HepG2 (cell line): ENCODE data around the gene PLCD4. TPM values are rescaled to one million over a fixed set of nuclear protein-coding genes. Genes with fewer than 3 reads are reported as not detected.

ENCODE experiments used
- CBX5 ChIP-seq: sonication (generic); formaldehyde crosslinking; IDR thresholded peaks from 2 replicates; pipeline ENCODE4 v1.4.0; 2020; ENCODE audit warnings: missing genetic modification reagents, borderline replicate concordance
- HMG20A ChIP-seq: IDR thresholded peaks from 2 replicates; pipeline ENCODE4 v1.6.1; 2016; ENCODE audit warnings: borderline replicate concordance
- MLX ChIP-seq: IDR thresholded peaks from 2 replicates; pipeline ENCODE4 v1.6.1; 2016
- NFAT5 ChIP-seq: sonication (generic); formaldehyde crosslinking; IDR thresholded peaks from 2 replicates; pipeline ENCODE4 v1.4.0; 2020; ENCODE audit warnings: missing genetic modification reagents
- NR0B2 ChIP-seq: sonication (generic); formaldehyde crosslinking; IDR thresholded peaks from 2 replicates; pipeline ENCODE4 v1.4.0; 2020; ENCODE audit warnings: mild to moderate bottlenecking, missing genetic modification reagents
- PLSCR1 ChIP-seq: sonication (generic); formaldehyde crosslinking; IDR thresholded peaks from 2 replicates; pipeline ENCODE4 v1.5.0; 2020; ENCODE audit warnings: missing genetic modification reagents, mild to moderate bottlenecking, borderline replicate concordance
- TSC22D2 ChIP-seq: sonication (generic); formaldehyde crosslinking; IDR thresholded peaks from 2 replicates; pipeline ENCODE4 v1.5.1; 2020; ENCODE audit warnings: missing genetic modification reagents, mild to moderate bottlenecking, borderline replicate concordance
- ZBTB21 ChIP-seq: sonication (generic); formaldehyde crosslinking; IDR thresholded peaks from 2 replicates; pipeline ENCODE4 v1.4.0; 2020; ENCODE audit warnings: missing genetic modification reagents
- ZBTB33 ChIP-seq: sonication (generic); formaldehyde crosslinking; IDR thresholded peaks from 2 replicates; pipeline ENCODE4 v1.4.0; 2020; ENCODE audit warnings: missing genetic modification reagents
- ZFYVE20 ChIP-seq: sonication (generic); formaldehyde crosslinking; IDR thresholded peaks from 2 replicates; pipeline ENCODE4 v1.8.0; 2023; ENCODE audit warnings: low read depth, mild to moderate bottlenecking, moderate library complexity, missing genetic modification reagents, borderline replicate concordance
- ZNF234 ChIP-seq: sonication (generic); formaldehyde crosslinking; conservative IDR thresholded peaks from 2 replicates; pipeline ENCODE4 v1.5.1; 2020; ENCODE audit warnings: mild to moderate bottlenecking, missing genetic modification reagents
- ZNF513 ChIP-seq: sonication (generic); formaldehyde crosslinking; conservative IDR thresholded peaks from 2 replicates; pipeline ENCODE4 v1.5.0; 2020; ENCODE audit warnings: missing genetic modification reagents
- polyA plus RNA-seq, 8 experiments: library from polyadenylated mRNA; depleted of rRNA in 3 of 8; stranded (reverse) in 7 of 8; unstranded in 1 of 8; fragments of >200 nt; fragmentation: Illumina TruSeq in 4 of 8; extraction: Trizol in 4 of 8; gene quantifications; 2 replicates each; pipeline versions ENCODE4 v1.2.1 to v1.2.3, GENCODE V29; 2011 to 2016; ENCODE audit warnings: low read depth in 4 of 8, missing spikeins in 1 of 8, mixed read lengths in 1 of 8; ENCODE audit not compliant: insufficient read depth in 1 of 8
- total RNA-seq, 5 experiments: library from RNA; depleted of rRNA; stranded (reverse); fragments of >200 nt; fragmentation: Illumina TruSeq; extraction: Trizol; gene quantifications; 2 replicates each; pipeline ENCODE4 v1.2.3, GENCODE V29; 2016; ENCODE audit warnings: low read depth in 1 of 5

Gene PLCD4
- total and polyA plus RNA-seq, 2 of the 13 experiments (the other 11 are each of a cell fraction or from before 2014, with no cell fraction given) = 0.26 TPM; not detected in 1

GRCh38 chr2:218568190-218569037, 39.3 kb upstream of the PLCD4 start, which contains the start of the genes CNOT9 and USP37 (continued):
- TF ChIP-seq ZBTB33 (CRISPR knock-in tag) = no peak
- peak; percentile 95; the same call in 1 of the 2 replicates for TF ChIP-seq PLSCR1
- peak; percentile 43 for TF ChIP-seq MLX (CRISPR knock-in tag)
- no peak for TF ChIP-seq ZBTB21 (CRISPR knock-in tag)
- TF ChIP-seq ZNF234 (CRISPR knock-in tag) = 0 out of 2 replicates have a peak, but pooled peaks have one; percentile 89
- peak; percentile 53 for TF ChIP-seq CBX5 (CRISPR knock-in tag)
- TF ChIP-seq NR0B2 = peak; percentile 99
- no peak for TF ChIP-seq HMG20A
- peak; percentile 72; the same call in 1 of the 2 replicates for TF ChIP-seq ZNF513
- TF ChIP-seq NFAT5 (CRISPR knock-in tag) = peak; percentile 36
- TF ChIP-seq ZFYVE20 (CRISPR knock-in tag) = 0 out of 2 replicates have a peak, but pooled peaks have one; percentile 25
- TF ChIP-seq TSC22D2 (CRISPR knock-in tag) = 0 out of 2 replicates have a peak, but pooled peaks have one; percentile 61
